ENCODE data around the gene ADAM22.

- no peak for TF ChIP-seq CTCF (IDR thresholded peaks at IDR 0.05)
- no peak for TF ChIP-seq POLR2A (IDR thresholded peaks at IDR 0.05)
Observed at GRCh38 chr7:88083883-88084282, 149.8 kb downstream of the ADAM22 start.
